SK-N-DZ (cell line): ENCODE results near the gene HP.

Source experiments
- DNase-seq: peaks from one replicate; pipeline ENCODE4 v3.0.0-alpha.2; 2015; ENCODE audit warnings: low spot score

HP gene

DNA sequence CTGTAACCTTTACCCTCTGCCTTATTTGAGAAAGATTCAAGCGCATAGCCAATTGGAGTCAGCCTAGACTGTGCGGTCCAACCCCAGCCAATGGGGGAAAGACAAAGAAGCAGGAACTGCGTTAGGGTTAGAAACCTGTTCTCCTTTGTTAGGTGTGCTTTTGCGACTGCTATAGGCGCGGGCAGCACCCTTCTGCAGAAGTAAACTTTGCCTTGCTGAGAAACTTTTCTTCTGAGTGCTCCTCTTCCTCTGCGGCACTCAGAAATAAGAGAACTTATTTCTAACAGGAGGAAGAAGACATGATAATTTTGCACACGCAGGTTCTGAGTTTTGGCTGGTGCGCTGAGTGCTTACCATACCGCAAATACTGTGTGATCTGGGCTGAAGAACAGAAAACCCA is 30.1 kb downstream of the HP start:
- no peak for DNase-seq

GRCh38 chr16:72085002-72085401 is 30.7 kb downstream of the HP start:
- DNase-seq = no peak

- DNase-seq = no peak
Observed at GRCh38 chr16:72091217-72091616, 36.9 kb downstream of the HP start.

GRCh38 chr16:72092832-72093447 is 38.6 kb downstream of the HP start:
- DNase-seq = peak; percentile 43

DNA sequence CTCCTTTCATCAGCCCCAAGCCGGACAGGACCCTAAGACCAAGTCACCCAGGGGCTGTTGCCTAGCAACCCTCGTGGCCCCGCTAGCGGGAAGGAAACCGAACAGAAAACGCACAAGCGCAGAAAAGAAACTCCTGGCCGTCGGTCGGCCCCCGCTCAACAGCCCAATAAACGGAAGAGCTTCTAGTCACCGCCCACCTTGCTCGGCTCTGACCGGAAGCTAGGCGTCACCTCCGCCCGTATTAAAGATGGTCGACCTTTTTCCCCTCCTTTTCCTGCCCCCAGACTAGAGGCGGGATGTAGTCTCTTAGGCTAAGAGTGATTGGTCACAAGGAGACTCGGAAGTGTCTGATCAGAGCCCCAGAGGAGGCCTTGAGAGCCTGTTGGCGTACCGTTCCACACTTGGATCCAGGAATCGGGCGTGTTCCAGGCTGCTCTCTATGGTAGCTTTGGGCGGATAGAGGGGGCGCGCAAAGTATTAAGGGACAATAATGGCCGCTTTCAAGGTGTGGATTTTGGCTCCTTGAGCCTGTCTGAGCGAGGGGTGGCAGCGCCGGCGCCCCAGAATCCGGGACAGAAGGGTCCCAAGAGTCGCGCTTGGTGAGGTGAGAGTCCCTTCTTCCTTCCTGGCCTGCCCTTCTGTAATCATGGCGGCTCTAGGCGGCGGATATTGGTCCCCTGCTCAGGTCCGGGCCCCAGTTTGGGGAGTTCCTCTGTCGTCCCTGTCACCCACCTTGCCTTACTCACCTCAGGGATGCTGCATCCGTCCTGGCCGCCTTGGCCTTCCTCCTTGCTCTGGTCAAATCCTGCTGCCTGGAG is 39.4 kb downstream of the HP start, which contains the start of the genes DHX38 and TXNL4B:
Gene DHX38 (plus strand): TSS at position 400 of the 818 bp plus-strand sequence. CDS start 2,311 bp downstream, outside the sequence.
Gene TXNL4B (minus strand): TSS at position 173 of the 818 bp plus-strand sequence. CDS start 2,871 bp downstream, outside the sequence.
- peak; percentile 100 for DNase-seq

DNA sequence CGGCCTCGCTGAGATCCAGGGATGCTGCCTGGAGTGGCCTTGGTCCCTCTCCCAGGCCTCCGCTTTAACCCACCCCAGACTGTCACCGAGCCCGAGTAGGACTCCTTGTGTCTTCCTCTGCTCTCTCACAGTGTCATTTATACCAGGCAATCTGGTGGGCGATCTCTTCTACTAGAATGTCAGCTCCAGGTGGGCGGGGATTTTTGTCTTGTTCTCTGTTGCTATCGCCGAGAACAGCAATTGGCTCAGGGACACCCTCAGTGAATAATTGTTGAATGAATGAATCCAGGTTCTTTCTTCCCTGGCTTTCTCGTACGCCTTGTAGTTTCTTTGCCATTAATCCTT is 39.9 kb downstream of the HP start:
- no peak for DNase-seq

DNA sequence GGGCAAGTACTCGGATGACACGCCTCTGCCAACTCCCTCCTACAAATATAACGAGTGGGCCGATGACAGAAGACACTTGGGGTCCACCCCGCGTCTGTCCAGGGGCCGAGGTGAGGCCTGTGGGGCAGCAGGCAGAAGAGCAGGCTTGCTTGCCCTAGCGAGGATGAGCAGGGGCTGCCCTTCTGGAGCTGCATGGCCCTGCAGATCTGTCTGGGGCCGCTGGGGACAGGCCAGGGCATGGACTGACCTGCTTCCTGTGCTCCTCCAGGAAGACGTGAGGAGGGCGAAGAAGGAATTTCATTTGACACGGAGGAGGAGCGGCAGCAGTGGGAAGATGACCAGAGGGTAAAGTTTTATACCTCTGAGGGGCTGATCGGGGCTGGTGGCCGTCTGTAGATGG is 44.6 kb downstream of the HP start:
- DNase-seq = no peak

DNA sequence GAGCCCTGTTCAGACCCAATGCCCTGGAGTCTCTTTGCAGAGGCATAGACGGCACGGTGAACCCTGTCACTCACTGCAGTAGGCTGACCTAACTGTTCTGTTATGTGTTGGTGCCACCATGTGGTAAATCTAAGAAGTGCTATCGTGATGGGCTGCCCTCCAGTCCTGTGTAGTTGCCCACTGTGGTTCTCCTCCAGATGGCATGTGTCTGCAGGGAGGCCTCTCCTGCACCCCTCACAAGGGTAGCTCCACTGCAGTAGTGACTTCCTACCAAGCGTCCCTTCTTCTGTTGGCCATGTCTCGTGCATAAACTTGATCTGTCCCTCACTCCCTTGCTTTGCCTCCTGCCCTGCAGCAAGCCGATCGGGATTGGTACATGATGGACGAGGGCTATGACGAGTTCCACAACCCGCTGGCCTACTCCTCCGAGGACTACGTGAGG is 45.1 kb downstream of the HP start:
- DNase-seq = peak; percentile 62

DNA sequence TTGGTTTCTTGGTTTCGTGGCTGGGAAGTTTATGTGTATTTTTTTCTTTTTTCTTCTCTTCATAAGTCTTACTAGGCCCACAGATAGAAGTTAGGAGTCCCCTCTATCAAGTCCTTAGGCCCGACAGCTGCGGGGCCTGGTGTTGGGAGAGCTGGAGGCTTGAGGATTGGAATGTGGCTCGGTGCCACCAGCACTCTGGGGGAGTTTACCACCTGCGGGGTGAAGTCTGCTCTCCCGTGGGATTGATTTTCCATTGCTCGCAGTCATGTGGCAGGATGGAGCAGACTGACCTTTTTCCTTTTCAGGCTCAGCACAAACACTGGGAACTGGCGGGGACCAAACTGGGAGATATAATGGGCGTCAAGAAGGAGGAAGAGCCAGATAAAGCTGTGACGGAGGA is 46.9 kb downstream of the HP start:
- no peak for DNase-seq

GRCh38 chr16:72104905-72105304 is 50.6 kb downstream of the HP start:
- no peak for DNase-seq

- DNase-seq = no peak
Observed at GRCh38 chr16:72105978-72106377, 51.7 kb downstream of the HP start.

GRCh38 chr16:72107371-72107770 is 53.1 kb downstream of the HP start:
- DNase-seq = no peak

- DNase-seq = no peak
Observed at GRCh38 chr16:72108353-72109102, 54.2 kb downstream of the HP start.

DNA sequence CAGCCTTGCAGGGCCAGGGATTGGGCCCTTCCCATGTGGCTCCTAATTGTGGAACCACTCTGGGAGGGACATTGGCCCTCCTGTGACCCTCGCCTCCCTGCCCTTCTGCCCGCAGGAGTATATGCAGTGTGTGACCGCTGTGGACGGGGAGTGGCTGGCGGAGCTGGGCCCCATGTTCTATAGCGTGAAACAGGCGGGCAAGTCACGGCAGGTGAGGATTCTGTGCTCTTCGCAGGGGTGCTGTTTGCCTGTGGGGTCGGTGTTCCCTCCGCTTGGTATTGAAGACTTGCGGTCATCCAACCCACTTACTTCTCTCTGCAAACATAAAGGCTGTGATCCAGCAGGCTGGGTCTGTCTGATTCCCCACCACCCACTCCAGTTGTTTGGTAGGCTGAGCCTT is 55.0 kb downstream of the HP start:
- no peak for DNase-seq

GRCh38 chr16:72109966-72110530 is 55.7 kb downstream of the HP start:
- no peak for DNase-seq
